ENCODE measurements around the gene FETUB. TPM values are rescaled to one million over a fixed set of nuclear protein-coding genes. Genes with fewer than 3 reads are reported as not detected.
A peak's percentile ranks its signal among the peaks of the same experiment; 100 is the strongest.

Gene FETUB
- total RNA-seq: 49.9 TPM

- DNase-seq (ENCODE audit: low spot score) (no peak), ATAC-seq (peak; percentile 59)
Measured at GRCh38 chr3:186639778-186640472, at the start of gene FETUB. TSS of gene FETUB (plus strand) at chr3:186640399. CDS start at chr3:186640461, 62 bp downstream.

GRCh38 chr3:186590580-186591295 lies 49.5 kb upstream of the FETUB start:
- ATAC-seq: no peak
- no peak for DNase-seq (ENCODE audit: low spot score)

GRCh38 chr3:186592682-186593081 lies 47.5 kb upstream of the FETUB start:
- DNase-seq (ENCODE audit: low spot score) (no peak), ATAC-seq (no peak)

- DNase-seq (ENCODE audit: low spot score) (no peak), ATAC-seq (peak; percentile 49)
Measured at GRCh38 chr3:186593862-186594261, 46.3 kb upstream of the FETUB start.

- DNase-seq (ENCODE audit: low spot score): peak; percentile 76
- ATAC-seq: peak; percentile 72
Measured at GRCh38 chr3:186594591-186595113, 45.5 kb upstream of the FETUB start.

GRCh38 chr3:186596568-186597287 lies 43.5 kb upstream of the FETUB start:
- ATAC-seq: no peak
- no peak for DNase-seq (ENCODE audit: low spot score)

GRCh38 chr3:186598108-186598784 lies 42.0 kb upstream of the FETUB start:
- ATAC-seq (peak; percentile 49), DNase-seq (ENCODE audit: low spot score) (peak; percentile 73)

GRCh38 chr3:186598794-186599141 lies 41.4 kb upstream of the FETUB start:
- ATAC-seq (no peak), DNase-seq (ENCODE audit: low spot score) (no peak)

- ATAC-seq (peak; percentile 79), DNase-seq (ENCODE audit: low spot score) (peak; percentile 83)
Measured at GRCh38 chr3:186599142-186599784, 40.9 kb upstream of the FETUB start.

- peak; percentile 26 for ATAC-seq
- no peak for DNase-seq (ENCODE audit: low spot score)
Measured at GRCh38 chr3:186599785-186600166, 40.4 kb upstream of the FETUB start.

- DNase-seq (ENCODE audit: low spot score) (no peak), ATAC-seq (no peak)
Measured at GRCh38 chr3:186600896-186601295, 39.3 kb upstream of the FETUB start.

GRCh38 chr3:186603159-186603558 lies 37.0 kb upstream of the FETUB start:
- ATAC-seq (no peak), DNase-seq (ENCODE audit: low spot score) (no peak)

- DNase-seq (ENCODE audit: low spot score): no peak
- ATAC-seq: no peak
Measured at GRCh38 chr3:186605078-186605477, 35.1 kb upstream of the FETUB start.

- no peak for DNase-seq (ENCODE audit: low spot score)
- ATAC-seq: peak; percentile 59
Measured at GRCh38 chr3:186605561-186606545, 34.3 kb upstream of the FETUB start.

GRCh38 chr3:186608624-186609215 lies 31.5 kb upstream of the FETUB start:
- DNase-seq (ENCODE audit: low spot score): no peak
- ATAC-seq: peak; percentile 3

GRCh38 chr3:186609247-186609868 lies 30.8 kb upstream of the FETUB start:
- DNase-seq (ENCODE audit: low spot score) (no peak), ATAC-seq (peak; percentile 52)

GRCh38 chr3:186612065-186612464 lies 28.1 kb upstream of the FETUB start:
- DNase-seq (ENCODE audit: low spot score) (peak; percentile 57), ATAC-seq (peak; percentile 12)

All from left lobe of liver (tissue), 2 donors.